Activated gamma-delta T cell treated with anti-CD3 and anti-CD28 coated beads, Interleukin-2, amount 50 U/mL, for 16 hours (primary cell): ENCODE measurements around the gene CASZ1.

Experiments
- DNase-seq: peaks from one replicate; pipeline ENCODE4 v3.0.0-alpha.2; 2020; ENCODE audit warnings: low read depth

CASZ1 gene

DNA sequence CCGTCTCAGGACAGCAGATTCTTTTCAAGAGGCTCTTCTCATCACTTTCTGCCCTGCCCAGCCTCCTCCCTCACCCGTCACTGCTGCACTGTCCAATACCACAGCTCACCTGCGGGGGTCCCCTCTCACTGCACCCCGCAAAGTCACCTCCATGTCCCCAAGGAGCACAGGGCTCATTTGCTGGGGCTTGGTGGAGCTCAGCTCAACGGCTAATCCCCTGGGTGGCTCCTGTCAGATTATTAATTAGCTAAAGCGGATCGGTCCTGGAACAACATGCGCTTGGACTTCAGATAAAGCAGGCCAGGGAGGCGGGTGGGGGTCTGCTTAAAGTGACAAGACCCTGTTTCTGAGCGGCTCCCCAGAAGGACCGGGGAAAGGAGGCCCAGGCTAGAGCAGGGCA lies 43.1 kb downstream of the CASZ1 start:
- DNase-seq, result no peak

GRCh38 chr1:10751561-10752085 lies 44.8 kb downstream of the CASZ1 start:
- DNase-seq, result no peak

DNA sequence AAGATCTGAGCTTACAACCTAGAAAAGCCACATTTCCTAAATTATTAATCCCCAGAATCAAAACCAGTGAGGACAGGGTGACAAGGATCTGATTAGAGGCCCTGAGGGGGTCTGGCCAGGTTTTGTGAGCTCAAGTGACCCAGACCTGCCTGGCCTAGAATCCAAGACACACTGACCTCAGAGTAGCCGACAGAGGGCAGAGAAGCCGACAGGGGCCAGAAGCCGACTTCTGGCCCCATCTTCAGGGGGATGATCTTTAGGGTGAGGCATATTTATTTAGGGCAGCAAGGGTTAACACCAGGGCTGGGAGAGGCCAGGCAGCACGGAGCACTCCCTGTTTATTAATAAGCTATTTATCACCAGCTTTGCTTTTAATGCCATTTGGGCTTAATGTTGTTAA lies 45.3 kb downstream of the CASZ1 start:
- no peak for DNase-seq

- DNase-seq, result no peak
These were observed 50.5 kb downstream of the CASZ1 start for GRCh38 chr1:10745886-10746455.

DNA sequence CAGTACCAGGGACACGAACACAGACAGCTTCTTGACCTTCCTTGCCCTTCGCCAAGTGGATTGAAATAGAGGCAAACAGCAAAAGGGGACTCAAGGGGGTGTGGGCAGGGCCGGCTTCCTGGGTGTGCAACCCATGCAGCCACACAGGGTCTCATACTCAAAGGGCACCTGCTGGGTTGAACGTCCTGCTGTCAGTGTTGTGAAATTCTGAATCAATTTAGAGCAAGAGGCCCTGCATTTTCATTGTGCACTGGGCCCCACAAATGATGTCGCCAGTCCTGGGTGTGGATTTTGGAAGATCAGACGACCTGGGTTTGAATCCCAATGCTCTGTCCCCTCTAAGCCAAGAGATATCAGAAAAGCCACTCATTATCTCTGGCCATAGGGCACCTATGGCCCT lies 51.1 kb downstream of the CASZ1 start:
- no peak for DNase-seq

GRCh38 chr1:10744654-10745238 lies 51.7 kb downstream of the CASZ1 start:
- DNase-seq, result no peak

- no peak for DNase-seq
These were observed 52.4 kb downstream of the CASZ1 start for GRCh38 chr1:10744029-10744428.

- DNase-seq, result no peak
These were observed 54.8 kb downstream of the CASZ1 start for GRCh38 chr1:10741696-10742095.

DNA sequence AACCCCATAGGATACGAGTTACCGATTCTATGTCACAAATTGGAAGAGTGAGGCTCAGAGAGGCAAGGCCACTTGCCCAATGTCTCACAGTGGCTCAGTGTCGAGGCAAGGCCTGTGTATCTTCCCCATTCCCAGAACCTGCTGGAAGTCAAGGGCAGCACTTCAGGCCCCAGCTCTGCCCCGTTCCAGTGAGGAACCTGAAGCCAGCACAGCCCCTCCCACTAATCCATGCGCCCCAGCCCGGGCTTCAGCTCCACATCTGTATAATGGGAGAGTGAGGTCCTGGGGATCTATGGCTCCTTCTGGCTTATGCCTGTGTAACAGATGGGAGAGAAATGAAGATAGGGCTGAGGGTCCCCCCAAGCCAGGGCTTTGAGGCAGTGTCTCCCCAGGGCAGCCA lies 56.3 kb downstream of the CASZ1 start:
- no peak for DNase-seq

- DNase-seq, result no peak
These were observed 56.9 kb downstream of the CASZ1 start for GRCh38 chr1:10739589-10739988.

- no peak for DNase-seq
These were observed 58.1 kb downstream of the CASZ1 start for GRCh38 chr1:10738061-10739058.

DNA sequence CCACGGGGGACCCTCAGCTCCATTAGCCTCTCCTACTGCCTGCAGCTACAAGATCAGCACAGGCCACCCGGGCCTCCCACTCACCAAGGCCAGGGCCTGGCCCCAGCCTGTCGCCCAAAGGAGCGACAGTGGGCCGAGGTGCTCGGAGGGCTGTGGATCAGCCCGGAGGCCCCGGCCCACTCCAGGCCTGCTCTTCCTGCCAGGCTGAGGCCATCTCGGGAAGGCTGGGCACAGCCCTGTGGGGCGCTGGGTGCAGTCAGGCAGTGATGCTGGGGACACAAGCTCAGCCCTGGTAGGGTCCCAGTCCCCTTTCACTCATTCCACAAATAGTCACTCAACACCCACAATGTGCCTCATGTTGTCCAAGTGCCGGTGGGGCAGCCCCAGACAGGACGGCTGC lies 58.8 kb downstream of the CASZ1 start:
- DNase-seq, result no peak

- DNase-seq, result no peak
These were observed 59.5 kb downstream of the CASZ1 start for GRCh38 chr1:10736634-10737586.

GRCh38 chr1:10735563-10736305 lies 60.7 kb downstream of the CASZ1 start:
- no peak for DNase-seq

- no peak for DNase-seq
These were observed 61.4 kb downstream of the CASZ1 start for GRCh38 chr1:10734962-10735544.

DNA sequence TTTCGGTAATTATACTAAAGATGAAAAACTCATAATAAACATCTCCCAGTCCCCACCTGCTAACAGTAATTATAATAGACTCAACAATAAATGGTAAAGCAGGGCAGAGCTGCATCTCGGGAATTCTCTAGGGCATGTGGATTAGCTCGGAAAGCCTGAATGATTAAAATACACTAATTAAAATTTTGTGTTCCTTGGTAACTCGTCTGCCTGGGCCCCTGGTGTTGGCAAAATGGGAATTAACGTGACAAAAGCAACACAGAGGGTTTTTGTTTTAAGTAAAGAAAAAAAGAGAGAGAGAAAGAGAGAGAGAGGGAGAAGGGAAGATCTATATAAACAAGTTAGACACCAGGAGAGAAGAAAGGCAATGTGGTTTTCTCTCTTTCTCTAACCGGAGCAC lies 62.1 kb downstream of the CASZ1 start:
- DNase-seq, result no peak

GRCh38 chr1:10733474-10734366 lies 62.7 kb downstream of the CASZ1 start:
- peak; percentile 17 for DNase-seq

DNA sequence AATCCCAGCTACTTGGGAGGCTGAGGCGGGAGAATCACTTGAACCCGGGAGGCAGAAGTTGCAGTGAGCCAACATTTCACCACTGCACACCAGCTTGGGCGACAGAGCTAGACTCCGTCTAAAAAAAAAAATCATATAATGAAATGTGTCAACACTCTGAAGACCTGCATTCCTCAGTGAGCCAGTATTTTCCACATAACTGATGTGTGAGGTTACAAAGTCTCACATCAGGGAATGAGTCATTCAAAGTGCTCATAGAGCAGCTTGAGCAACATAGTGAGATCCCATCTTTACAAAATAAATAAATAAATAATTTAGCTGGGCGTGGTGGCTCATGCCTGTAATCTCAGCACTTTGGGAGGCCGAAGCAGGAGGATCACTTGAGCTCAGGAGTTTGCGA lies 65.5 kb downstream of the CASZ1 start:
- DNase-seq, result no peak

DNA sequence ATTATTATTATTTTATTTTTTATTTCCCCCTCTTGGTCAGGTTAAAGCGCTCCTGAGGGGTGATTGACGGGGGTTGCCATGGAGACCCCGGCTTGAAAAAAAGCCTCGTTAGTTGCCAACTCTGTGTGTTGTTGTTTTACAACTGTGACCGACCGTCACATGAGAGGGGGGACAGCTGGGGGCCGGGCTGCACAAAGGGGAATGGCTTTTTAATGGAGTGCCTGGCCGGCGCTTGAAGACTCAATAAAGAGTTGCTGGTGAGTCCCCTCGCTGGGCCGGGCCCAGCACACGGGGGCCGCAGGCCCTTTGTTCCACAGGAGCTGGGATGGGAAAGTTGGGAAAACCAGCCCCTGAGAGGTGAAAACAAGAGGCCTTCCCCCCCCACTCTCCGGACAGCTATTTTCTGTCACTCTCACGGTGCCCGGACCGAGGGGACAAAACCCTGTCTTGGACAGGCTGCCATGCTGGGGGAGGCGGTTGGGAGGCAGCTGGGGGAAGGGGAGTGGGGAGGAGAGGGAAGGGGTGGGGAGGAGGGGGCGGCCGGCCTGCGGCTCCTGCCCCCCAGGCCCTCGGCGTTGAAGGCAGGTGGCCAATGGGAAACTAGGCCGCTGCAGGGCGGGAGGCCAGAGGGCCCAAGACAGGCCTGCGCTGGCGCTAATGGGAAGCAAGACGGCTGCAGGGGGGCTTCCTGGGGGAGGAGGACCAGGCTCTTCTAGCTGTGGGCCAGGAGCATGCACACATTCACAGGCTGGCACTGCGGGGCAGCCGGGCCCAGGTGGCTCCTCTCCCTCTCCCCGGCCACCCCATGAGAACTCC lies 67.6 kb downstream of the CASZ1 start:
- no peak for DNase-seq
